Calu3 (cell line): Measurements from ENCODE around the gene DNMT3B. TPM values are rescaled to one million over a fixed set of nuclear protein-coding genes. Genes with fewer than 3 reads are reported as not detected.

Source experiments
- BruUV-seq: library from RNA; stranded (reverse); fragments of 400-500 nt; replicated peaks from 2 replicates; lab custom pipeline; 2021; lab: Mats Ljungman, UMichigan
- CTCF ChIA-PET: fragments of 300-600 bp; sonication (Branson Sonifier 250); formaldehyde crosslinking; loops from one replicate; lab custom pipeline; 2022; ENCODE audit warnings: antibody characterized with exemption; lab: Charles Lee
- DNase-seq: peaks from one replicate; pipeline ENCODE4 v3.0.0; 2022
- H3K27ac Mint-ChIP-seq: one replicate; pipeline ENCODE4 v1.8.0; 2022; ENCODE audit warnings: mixed read lengths; ENCODE audit not compliant: unreplicated experiment
- H3K27me3 Mint-ChIP-seq: one replicate; pipeline ENCODE4 v1.8.0; 2022; ENCODE audit warnings: mixed read lengths; ENCODE audit not compliant: unreplicated experiment
- H3K36me3 Mint-ChIP-seq: one replicate; pipeline ENCODE4 v1.8.0; 2022; ENCODE audit warnings: mild to moderate bottlenecking, moderate library complexity, mixed read lengths; ENCODE audit not compliant: insufficient read depth, unreplicated experiment
- H3K4me1 Mint-ChIP-seq: one replicate; pipeline ENCODE4 v1.8.0; 2022; ENCODE audit warnings: mild to moderate bottlenecking, low read depth, mixed read lengths; ENCODE audit not compliant: unreplicated experiment
- H3K4me3 Mint-ChIP-seq: one replicate; pipeline ENCODE4 v1.8.0; 2022; ENCODE audit warnings: mild to moderate bottlenecking, low read depth, moderate library complexity, mixed read lengths; ENCODE audit not compliant: unreplicated experiment
- H3K9me3 Mint-ChIP-seq: one replicate; pipeline ENCODE4 v1.8.0; 2022; ENCODE audit warnings: low read depth, mixed read lengths; ENCODE audit not compliant: unreplicated experiment
- intact Hi-C: fragments of 100-400 bp; cut with micrococcal nuclease; formaldehyde crosslinking; loops from one replicate; pipeline ENCODE4 v1.10.0; 2022; ENCODE audit not compliant: unreplicated experiment
- total RNA-seq: library from RNA; stranded (reverse); gene quantifications from 2 replicates; pipeline ENCODE4 v1.2.3, GENCODE V29; 2022
- TF ChIP-seq, protein P1 (sequence below): fragments of 200-600 bp; IDR thresholded peaks from one replicate; pipeline ENCODE4 v1.8.0; 2022; ENCODE audit warnings: antibody characterized with exemption; ENCODE audit not compliant: unreplicated experiment

The DNMT3B gene
- total RNA-seq, 1 experiment from 2014 or later: 10.8 TPM

DNA sequence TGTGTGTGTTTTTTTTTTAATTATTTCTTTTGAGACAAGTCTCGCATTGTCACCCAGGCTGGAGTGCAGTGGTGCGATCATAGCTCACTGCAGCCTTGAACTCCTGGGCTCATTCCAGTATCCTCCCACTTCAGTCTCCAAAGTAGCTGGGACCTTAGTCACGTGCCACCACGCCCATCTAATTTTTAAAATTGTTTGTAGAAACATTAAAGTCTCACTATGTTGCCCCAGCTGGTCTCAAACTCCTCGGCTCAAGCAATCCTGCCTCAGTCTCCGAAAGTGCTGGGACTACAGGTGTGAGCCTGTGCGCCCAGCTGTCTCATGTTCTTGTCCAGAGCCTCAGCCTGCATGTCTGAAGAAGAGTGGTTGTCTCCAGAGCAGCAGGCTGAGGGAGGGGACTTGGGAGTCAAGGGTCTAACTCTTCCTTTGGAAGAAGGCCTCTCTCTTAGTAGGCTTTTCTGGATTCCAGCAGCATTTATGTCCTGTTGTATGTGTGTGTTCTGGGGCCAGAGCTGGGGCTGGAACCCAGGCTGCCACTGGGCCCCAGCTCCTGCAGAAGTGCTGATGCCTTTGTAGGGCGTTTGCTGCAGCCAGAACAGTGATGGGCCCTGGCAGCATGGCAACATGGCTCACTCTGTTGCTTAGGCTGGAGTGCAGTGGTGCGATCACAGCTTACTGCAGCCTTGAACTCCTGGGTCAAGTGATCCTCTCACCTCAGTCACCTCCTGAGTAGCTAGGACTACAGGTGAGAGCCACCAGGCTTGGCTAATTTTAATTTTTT is 5.4 kb downstream of the DNMT3B start:
- Mint-ChIP-seq H3K4me1 (peaks cover 16% of the 10 kb centered on the region), H3K4me3 (no peak overlapping the region), H3K9me3 (no peaks in the 10 kb centered on the region), H3K27me3 (no peaks in the 10 kb centered on the region), H3K36me3 (peaks cover 17% of the 10 kb centered on the region), H3K27ac (no peak overlapping the region)
- TF ChIP-seq, protein P1, sequence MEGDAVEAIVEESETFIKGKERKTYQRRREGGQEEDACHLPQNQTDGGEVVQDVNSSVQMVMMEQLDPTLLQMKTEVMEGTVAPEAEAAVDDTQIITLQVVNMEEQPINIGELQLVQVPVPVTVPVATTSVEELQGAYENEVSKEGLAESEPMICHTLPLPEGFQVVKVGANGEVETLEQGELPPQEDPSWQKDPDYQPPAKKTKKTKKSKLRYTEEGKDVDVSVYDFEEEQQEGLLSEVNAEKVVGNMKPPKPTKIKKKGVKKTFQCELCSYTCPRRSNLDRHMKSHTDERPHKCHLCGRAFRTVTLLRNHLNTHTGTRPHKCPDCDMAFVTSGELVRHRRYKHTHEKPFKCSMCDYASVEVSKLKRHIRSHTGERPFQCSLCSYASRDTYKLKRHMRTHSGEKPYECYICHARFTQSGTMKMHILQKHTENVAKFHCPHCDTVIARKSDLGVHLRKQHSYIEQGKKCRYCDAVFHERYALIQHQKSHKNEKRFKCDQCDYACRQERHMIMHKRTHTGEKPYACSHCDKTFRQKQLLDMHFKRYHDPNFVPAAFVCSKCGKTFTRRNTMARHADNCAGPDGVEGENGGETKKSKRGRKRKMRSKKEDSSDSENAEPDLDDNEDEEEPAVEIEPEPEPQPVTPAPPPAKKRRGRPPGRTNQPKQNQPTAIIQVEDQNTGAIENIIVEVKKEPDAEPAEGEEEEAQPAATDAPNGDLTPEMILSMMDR: no peak
- intact Hi-C loops: no loop called here
- CTCF ChIA-PET: interaction anchor here (0.5 to 1.1 kb wide), 2 partner anchors 19 to 53 kb away, joined by 3 read pairs; no protein-coding TSS in a partner anchor
- no TSS peak for BruUV-seq
- DNase-seq: no peak

DNA sequence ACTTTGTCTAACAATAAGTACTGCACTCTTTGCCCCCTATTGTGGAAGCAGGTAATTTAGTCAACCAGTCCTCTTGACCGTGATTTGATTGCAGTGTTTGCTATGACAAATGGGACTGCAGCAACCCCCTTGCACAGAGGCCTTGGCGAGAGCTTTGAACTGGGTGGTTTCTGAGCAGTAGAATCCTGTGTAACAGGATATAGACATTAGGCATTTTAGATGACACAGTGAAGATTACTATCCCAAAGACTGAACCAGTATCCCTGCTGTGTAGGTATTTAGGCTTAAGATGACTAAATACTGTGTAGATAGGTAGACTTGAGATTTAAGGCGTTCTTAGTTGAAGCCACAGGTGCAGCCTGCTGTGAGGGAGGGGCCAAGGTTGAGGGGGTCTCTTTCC is 9.9 kb downstream of the DNMT3B start:
- DNase-seq: no peak
- Mint-ChIP-seq H3K9me3 (no peaks in the 10 kb centered on the region), H3K27ac (no peak overlapping the region), H3K4me3 (no peak overlapping the region), H3K27me3 (no peaks in the 10 kb centered on the region), H3K4me1 (peaks cover 18% of the 10 kb centered on the region), H3K36me3 (no peaks in the 10 kb centered on the region)
- CTCF ChIA-PET: no interaction called here
- intact Hi-C loops: no loop called here
- TF ChIP-seq, protein P1: no peak
- no TSS peak for BruUV-seq

DNA sequence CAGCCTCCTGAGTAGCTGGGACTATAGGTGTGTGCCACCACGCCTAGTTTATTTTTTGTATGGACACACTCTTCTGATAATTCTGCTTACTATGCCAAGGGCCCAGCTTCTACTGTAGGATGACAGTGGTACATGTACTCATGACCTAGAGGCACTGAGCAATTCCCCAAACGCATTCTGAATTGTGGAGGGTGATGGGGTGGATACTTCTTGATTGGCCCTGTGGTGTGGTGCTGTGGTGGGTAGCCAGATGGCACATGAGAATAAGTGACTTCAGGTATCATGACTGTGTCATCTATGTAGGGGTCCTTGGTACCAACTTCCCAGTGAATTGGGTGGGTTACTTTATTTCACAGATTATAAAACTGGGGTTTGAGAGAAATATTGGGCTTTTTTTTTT is 11.0 kb downstream of the DNMT3B start:
- Mint-ChIP-seq H3K27me3 (no peaks in the 10 kb centered on the region), H3K4me1 (peaks cover 30% of the 10 kb centered on the region), H3K36me3 (no peaks in the 10 kb centered on the region), H3K9me3 (no peaks in the 10 kb centered on the region), H3K4me3 (no peak overlapping the region), H3K27ac (no peak overlapping the region)
- no TSS peak for BruUV-seq
- CTCF ChIA-PET: interaction anchor here (0.7 to 0.9 kb wide), 2 partner anchors 99 to 469 kb away, joined by 3 to 6 read pairs; partner anchors contain the start of gene C20orf203
- intact Hi-C loops: no loop called here
- DNase-seq: no peak
- TF ChIP-seq, protein P1: no peak

DNA sequence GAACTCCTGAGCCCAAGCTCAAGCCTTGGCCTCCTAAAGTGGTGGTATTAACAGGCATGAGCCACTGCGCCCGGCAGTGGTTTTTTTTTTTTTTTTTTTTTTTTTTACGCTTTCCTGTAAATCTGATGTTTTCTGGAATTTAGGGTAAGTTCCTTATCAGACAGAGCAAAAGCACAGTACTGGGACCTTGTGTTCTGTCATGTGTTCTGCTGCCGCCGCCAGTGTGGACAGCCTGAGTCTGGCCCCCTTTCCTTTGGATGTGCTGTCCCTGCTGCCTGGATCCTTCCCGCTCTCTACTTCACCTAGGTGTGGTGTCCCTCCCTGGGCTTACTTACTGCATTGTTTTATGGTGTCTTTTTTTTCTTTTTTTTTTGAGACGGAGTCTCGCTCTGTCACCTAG is 11.7 kb downstream of the DNMT3B start:
- intact Hi-C loops: no loop called here
- BruUV-seq: no TSS peak

More for the DNA sequence above, 11.7 kb downstream of the DNMT3B start:
- TF ChIP-seq, protein P1: no peak
- H3K36me3 Mint-ChIP-seq: no peaks in the 10 kb centered on the region
- no peak for DNase-seq
- H3K4me3 Mint-ChIP-seq: no peak overlapping the region
- CTCF ChIA-PET: interaction anchor here (0.7 to 0.9 kb wide), 3 partner anchors 100 to 470 kb away, joined by 3 to 6 read pairs (median 3); partner anchors contain the start of gene C20orf203
- H3K4me1 Mint-ChIP-seq: peaks cover 35% of the 10 kb centered on the region
- H3K27ac Mint-ChIP-seq: no peak overlapping the region
- H3K9me3 Mint-ChIP-seq: no peaks in the 10 kb centered on the region
- H3K27me3 Mint-ChIP-seq: no peaks in the 10 kb centered on the region
